ENCODE data around the gene NUDT13. TPM values are rescaled to one million over a fixed set of nuclear protein-coding genes. Genes with fewer than 3 reads are reported as not detected.
A peak's percentile ranks its signal among the peaks of the same experiment; 100 is the strongest.

NUDT13 gene
- total RNA-seq, 1 donor from 2014 or later, result 3.1 TPM

DNA sequence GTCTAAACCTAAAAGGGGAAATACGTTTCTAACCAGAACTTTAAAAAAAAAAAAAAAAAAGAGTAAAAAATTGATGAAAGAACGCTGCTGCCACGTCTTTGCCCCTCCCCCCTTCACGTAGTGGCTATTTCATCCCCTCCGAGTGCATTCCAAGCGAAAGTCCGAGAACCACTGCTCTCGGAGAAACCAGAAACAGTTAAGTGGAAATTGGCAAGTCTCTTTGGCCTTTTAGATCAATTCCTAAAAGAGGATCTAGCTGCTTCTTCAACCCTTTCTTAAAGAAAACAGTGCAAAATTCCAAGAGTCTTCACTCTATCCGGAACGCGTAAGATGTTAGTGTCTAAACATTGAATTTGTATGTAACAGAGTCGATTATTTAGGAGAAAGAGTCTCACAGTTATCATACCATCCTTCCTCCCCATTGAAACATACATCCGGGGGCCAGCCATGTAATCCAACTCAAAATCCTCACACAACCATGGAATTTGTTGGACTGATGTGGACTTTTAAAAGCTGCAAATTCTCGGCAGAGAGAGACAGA is 14.7 kb upstream of the NUDT13 start:
- Mint-ChIP-seq H3K36me3 (peaks cover 4% of the 10 kb centered on the region), H3K4me1 (ENCODE audit: unreplicated experiment) (peaks cover 27% of the 10 kb centered on the region), H3K27me3 (no peaks in the 10 kb centered on the region), H3K27ac (peak overlapping the region; percentile 89), H3K9me3 (no peaks in the 10 kb centered on the region), H3K4me3 (peak overlapping the region; percentile 94)
- DNase-seq (ENCODE audit: extremely low spot score, unreplicated experiment), result no peak
- TF ChIP-seq CTCF (conservative IDR thresholded peaks at IDR 0.05), result no peak

GRCh38 chr10:73096041-73096448 is 14.2 kb upstream of the NUDT13 start:
- peak overlapping the region; percentile 89 for H3K27ac Mint-ChIP-seq
- no peaks in the 10 kb centered on the region for H3K27me3 Mint-ChIP-seq
- peaks cover 4% of the 10 kb centered on the region for H3K36me3 Mint-ChIP-seq
- peaks cover 27% of the 10 kb centered on the region for H3K4me1 Mint-ChIP-seq (ENCODE audit: unreplicated experiment)
- no peak for TF ChIP-seq CTCF (conservative IDR thresholded peaks at IDR 0.05)
- peak overlapping the region; percentile 94 for H3K4me3 Mint-ChIP-seq
- peak; percentile 79 for DNase-seq (ENCODE audit: extremely low spot score, unreplicated experiment)
- H3K9me3 Mint-ChIP-seq, result no peaks in the 10 kb centered on the region

DNA sequence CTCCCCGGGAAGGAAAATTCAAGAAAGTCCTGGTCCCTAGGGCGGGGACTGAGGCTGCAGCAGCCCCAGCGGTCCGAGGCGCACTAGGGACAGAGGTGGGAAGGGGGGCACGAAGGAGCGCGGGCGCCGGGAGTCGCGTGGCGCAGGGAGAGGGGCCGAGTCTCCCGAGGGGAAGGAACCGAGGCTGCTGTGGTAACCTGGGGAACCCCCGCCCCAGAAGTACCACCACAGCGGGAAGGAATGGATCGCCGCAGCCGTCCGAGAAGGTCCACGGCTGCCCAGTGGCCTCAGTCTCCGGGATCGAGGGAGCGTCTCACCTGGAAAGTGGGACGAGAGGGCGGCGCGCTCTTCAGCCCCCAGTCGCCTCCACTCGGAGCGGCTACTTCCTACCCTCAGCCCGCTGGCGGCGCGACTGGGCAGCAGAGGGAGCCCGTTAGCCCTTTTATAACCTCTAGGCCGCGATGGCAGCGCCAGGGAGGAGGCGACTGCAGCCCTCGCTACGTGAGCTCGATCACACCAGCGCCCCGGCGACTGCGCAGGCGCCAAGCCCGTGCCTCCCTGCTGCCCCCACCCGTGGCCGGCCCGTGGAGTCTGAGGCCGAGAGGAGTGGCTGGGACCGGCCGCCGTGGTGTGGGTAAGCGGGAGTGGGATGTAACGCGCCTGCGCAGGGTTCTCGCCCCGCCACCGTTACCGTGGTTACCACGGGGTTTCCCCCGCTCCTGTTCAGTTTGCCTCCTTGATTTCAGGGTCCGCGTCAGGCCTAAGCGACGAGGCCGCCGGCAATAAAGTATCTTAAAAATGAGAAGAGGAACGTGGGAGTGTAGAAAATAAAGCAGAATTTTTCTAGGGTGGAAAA is 13.6 kb upstream of the NUDT13 start, which contains the start of gene P4HA1:
Gene P4HA1 (minus strand): TSS at position 418 of the 856 bp plus-strand sequence. CDS start 21,983 bp downstream, outside the sequence.
- Mint-ChIP-seq H3K4me1 (ENCODE audit: unreplicated experiment) (peaks cover 23% of the 10 kb centered on the region), H3K4me3 (peak within 1 kb of the TSS; percentile 94), H3K9me3 (no peaks in the 10 kb centered on the region), H3K27ac (peak within 1 kb of the TSS; percentile 89), H3K36me3 (peaks cover 4% of the 10 kb centered on the region), H3K27me3 (no peaks in the 10 kb centered on the region)
- TF ChIP-seq CTCF (conservative IDR thresholded peaks at IDR 0.05), result peak; percentile 70
- peak; percentile 99 for DNase-seq (ENCODE audit: extremely low spot score, unreplicated experiment)

- H3K36me3 Mint-ChIP-seq, result no peaks in the 10 kb centered on the region
- H3K27me3 Mint-ChIP-seq, result no peaks in the 10 kb centered on the region
- no peaks in the 10 kb centered on the region for H3K9me3 Mint-ChIP-seq
- no peak for DNase-seq (ENCODE audit: extremely low spot score, unreplicated experiment)
- no peak for TF ChIP-seq CTCF (conservative IDR thresholded peaks at IDR 0.05)
- peak overlapping the region; percentile 89 for H3K27ac Mint-ChIP-seq
- peak overlapping the region; percentile 94 for H3K4me3 Mint-ChIP-seq
- peaks cover 19% of the 10 kb centered on the region for H3K4me1 Mint-ChIP-seq (ENCODE audit: unreplicated experiment)
These were observed 13.0 kb upstream of the NUDT13 start for GRCh38 chr10:73097305-73097670.

DNA sequence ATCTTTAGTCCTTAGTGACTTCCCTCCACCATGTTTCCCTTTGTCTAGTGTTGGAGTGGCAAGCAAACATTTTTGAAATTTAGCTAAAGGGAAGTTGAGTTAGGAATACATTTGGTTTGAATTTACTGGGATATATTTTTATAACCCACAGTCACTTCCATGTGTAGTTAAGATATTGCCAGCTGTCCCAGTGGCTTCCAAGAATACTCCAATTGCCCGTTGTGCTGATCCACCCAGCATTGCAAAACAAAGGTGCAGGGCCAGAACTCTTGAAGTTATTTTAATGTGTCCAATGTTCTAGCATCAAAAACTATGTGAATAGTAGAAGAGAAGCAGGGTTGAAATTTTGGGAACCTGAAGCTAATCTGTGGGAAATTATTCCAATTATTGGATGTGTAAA is 11.1 kb upstream of the NUDT13 start:
- H3K27ac Mint-ChIP-seq, result no peak overlapping the region
- H3K9me3 Mint-ChIP-seq, result no peaks in the 10 kb centered on the region
- TF ChIP-seq CTCF (conservative IDR thresholded peaks at IDR 0.05), result no peak
- H3K36me3 Mint-ChIP-seq, result no peaks in the 10 kb centered on the region
- no peaks in the 10 kb centered on the region for H3K27me3 Mint-ChIP-seq
- no peak for DNase-seq (ENCODE audit: extremely low spot score, unreplicated experiment)
- no peak overlapping the region for H3K4me3 Mint-ChIP-seq
- H3K4me1 Mint-ChIP-seq (ENCODE audit: unreplicated experiment), result peaks cover 16% of the 10 kb centered on the region

Data from type B pancreatic cell (in vitro differentiated cells).